ENCODE data around the gene ABI3BP.

The ABI3BP gene

GRCh38 chr3:100765437-100765975, 227.7 kb downstream of the ABI3BP start:
- DNase-seq: no peak

DNA sequence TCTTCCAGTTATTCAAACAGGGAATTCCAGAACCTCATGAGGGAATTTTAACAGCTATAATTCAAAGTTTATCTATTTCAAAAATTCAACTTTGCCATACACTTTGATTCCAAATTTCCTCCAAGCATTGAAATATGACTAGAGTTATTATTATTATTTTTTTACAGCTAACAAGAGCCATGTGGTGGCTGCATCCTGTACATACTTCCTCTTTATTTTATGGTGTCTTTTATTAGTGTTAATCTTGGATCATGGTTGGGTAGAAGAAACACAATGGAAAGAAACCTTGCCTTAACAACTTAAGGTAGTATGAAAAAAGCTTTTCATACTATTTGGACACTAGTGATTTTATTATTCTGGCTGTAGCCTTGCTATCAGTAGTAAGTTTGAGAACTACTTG, 231.3 kb downstream of the ABI3BP start:
- no peak for DNase-seq

DNA sequence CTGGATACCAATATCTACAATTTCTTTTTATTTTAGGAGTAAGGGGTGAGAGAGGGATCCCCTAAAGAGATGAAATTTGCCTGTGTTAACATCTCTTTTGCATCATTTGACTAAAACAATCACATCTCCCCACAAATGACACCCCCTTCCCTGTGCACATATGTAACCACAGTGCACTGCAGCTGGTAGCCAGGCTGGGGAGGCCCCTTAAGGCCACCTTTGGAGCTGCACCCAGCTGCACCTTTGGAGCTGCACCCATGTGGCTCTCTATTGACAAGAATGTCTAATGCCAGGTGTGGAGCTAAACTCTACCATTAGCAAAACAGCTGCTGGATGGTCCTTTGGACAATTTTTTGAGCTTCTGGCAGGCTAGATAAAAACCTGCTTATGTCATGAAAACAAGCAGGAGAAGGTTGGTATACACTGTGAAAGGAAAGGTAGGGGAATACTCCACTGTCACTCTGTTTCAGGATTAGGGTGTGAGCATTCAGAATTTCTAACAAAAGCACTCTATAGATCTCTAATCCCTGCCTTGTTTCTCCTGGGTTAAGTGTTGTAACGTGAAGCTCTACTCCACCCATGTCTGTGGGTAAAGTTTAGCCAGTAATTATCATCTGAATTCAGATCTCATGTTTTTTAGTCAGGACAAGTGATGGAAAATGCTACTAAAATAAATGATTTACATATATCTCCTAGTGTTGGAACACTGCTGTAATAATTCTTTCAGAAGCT, 231.8 kb downstream of the ABI3BP start:
- no peak for DNase-seq

DNA sequence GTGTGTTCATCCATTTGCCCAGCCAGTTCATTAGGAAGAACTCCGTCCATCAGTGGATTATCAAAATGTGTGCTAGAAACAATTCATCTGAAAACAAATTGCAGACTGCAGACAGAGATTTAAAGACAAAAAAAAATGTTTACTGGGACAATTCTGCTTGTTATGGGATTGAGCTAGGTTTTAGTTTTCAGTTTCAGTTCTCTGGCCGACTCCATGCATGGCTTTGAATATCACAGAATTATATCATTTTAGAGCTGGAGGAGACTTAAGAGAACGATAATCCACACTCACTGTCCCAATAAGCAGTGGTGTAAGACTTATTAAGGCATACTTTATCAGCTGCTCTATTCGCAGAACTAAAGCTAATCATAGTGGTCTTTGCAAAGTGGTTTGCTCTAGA, 232.8 kb downstream of the ABI3BP start:
- no peak for DNase-seq

GRCh38 chr3:100759950-100760349, 233.3 kb downstream of the ABI3BP start:
- DNase-seq: no peak

- no peak for DNase-seq
Measured at GRCh38 chr3:100759159-100759558, 234.1 kb downstream of the ABI3BP start.

GRCh38 chr3:100756441-100756840, 236.8 kb downstream of the ABI3BP start:
- no peak for DNase-seq

- DNase-seq: no peak
Measured at GRCh38 chr3:100754563-100755334, 238.5 kb downstream of the ABI3BP start.

DNA sequence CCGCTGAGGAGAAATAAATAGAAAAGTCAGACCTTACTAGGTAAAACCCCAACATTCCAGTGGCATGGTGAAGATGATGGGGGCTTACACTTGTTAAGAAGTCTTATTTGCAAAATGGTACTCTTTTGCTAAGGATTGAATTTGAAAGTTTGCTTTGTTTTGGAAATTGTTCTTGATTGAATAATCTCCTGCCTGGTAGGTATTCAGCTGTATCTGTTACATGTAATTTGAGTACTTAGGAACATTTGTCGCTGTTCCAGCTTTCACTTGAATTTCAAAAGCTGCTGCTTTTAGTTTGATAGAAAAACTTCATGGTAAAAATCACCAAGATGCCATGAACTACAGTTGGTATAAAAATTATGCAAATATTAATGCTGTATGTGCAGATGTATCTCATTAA, 239.4 kb downstream of the ABI3BP start:
- DNase-seq: no peak

GRCh38 chr3:100748967-100749366, 244.3 kb downstream of the ABI3BP start:
- no peak for DNase-seq

DNA sequence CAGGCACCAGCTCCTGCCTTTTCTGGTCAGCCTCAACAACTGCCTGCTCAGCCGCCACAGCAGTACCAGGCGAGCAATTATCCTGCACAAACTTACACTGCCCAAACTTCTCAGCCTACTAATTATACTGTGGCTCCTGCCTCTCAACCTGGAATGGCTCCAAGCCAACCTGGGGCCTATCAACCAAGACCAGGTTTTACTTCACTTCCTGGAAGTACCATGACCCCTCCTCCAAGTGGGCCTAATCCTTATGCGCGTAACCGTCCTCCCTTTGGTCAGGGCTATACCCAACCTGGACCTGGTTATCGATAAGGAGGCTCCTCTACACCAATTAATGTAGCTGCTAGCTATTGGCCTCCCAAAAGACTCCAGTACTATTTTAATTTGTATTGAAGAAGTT, 245.0 kb downstream of the ABI3BP start:
- no peak for DNase-seq

DNA sequence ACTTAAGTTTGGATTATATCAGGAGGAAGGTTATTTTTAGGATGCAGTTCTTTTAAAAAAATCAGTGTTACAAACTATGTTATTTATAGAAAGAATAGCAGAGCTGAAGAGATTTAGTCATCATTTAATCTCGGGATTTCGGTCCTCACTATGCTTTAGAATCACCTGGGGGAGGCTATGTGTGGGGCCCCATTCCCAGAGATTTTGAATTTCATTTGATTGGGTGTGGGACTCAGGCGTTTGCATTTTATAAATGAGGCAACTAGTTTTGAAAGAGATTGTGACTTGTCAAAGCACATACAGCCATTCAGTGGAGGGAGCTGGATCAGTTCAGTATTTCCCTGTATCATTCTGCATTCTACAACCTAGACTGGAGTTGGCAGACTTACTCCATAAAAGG, 247.1 kb downstream of the ABI3BP start:
- no peak for DNase-seq

- DNase-seq: no peak
Measured at GRCh38 chr3:100745617-100746016, 247.6 kb downstream of the ABI3BP start.

GRCh38 chr3:100744671-100745070, 248.6 kb downstream of the ABI3BP start:
- DNase-seq: no peak

DNA sequence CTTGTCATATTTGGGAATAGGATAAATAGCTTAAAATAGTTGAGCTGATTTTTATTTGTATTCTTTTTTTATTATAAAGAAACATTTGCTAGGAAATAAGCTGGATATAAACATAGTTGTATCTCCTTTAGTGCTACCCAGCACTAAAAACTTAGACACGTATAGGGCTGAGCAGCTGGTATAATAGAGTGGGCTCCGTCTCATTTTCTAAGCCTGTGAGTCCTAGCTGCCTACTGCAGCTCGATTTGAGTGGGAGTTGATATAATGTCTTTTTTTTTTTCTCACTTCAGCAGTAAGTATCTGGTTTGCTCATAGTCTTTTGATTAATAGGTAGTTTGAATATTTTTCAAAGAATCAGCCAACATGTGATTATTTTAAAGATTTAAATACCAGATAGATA, 249.7 kb downstream of the ABI3BP start:
- DNase-seq: no peak

- no peak for DNase-seq
Measured at GRCh38 chr3:100740207-100740606, 253.0 kb downstream of the ABI3BP start.

DNA sequence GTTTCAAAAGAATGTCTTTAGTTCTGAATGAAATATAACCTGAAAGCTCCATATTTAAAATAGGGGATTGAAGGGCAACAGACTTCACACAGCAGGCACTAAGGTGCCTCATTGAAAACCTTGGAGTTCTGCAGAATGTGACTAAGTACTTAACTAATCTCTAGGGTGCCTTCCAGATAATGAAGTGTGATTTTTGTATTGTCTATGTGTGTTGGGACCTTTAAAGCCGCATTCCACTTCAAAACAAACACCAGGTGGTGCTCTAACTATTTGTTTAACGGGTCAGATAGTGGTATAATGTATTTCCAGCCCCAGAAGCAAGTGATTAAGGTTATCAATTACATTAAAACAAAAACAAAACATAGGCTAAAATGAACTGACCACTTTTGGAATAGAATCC, 255.9 kb downstream of the ABI3BP start:
- no peak for DNase-seq

DNA sequence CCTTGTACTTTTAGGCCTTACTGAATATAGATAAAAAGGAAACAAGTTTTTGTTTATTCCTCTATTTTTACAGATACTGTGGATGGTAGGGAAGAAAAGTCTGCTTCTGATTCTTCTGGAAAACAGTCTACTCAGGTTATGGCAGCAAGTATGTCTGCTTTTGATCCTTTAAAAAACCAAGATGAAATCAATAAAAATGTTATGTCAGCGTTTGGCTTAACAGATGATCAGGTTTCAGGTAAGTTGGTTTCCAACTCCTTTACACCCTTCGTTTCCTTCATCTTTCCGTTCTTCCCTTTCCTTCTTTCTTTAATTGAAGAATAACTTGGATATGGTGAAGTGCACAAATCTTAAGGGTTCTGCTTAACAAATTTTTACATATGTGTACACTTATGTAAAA, 260.8 kb downstream of the ABI3BP start:
- no peak for DNase-seq

DNA sequence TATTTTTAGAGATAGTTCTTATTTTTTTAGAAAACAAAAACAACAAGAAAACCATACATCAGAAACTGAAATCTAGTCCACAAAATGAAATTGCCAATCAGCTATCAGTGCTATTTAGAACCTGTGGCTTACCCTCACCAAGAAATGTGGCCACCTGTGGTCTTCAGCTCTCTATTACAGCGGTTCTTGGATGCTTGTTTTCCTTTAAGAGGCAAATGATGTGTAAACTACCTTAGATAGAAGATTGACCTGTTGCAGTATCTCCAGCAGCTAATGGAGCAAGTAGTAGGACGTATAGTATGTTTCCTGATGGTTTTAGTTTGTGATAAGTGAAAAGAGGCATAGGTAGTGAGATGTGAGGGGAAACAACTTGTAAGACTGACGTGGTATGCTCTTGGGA, 262.7 kb downstream of the ABI3BP start:
- no peak for DNase-seq

DNA sequence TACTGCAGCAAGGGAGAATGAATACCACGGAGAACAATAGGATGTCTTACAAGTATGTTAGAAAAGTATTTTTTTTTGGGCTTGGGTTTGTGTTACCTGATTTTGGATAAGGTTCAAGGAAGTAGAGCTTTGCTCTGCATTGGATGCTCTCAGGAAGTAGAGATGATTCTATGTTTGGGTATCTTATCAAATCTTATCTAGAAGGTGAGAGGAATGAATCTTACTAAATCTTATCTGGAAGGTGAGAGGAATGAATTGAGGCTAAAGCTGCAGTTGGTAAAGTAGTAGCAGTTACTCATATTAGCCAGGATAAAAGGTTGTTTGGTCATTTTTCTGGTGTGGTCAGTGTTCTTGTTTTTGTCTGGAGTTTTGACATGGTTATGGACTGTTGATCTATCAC, 266.5 kb downstream of the ABI3BP start:
- no peak for DNase-seq

DNA sequence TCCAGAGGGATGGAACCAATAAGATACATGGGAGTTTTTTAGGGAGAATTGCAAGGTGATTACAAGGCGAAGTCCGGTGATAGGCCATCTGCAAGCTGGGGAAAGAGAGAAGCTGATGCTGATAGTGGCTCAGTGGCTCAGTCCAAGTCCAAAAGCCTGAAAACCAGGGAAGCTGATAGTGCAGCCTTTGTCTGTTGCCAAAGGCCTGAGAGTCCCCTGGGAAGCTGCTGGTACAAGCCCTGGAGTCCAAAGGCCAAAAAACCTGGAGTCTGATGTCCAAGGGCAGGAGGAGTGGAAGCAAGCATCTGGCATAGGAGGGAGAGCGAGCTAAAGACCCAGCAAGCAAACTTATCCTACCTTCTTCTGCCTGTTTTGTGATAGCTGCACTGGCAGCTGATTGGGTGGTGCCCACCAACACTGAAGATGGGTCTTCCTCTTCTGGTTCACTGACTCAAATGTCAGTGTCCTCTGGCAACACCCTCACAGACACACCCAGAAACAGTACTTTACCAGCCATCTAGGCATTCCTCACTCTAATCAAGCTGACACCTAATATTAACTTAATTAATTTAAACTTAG, 267.2 kb downstream of the ABI3BP start:
- no peak for DNase-seq

- DNase-seq: no peak
Measured at GRCh38 chr3:100720426-100720825, 272.8 kb downstream of the ABI3BP start.

GRCh38 chr3:100719136-100719535, 274.1 kb downstream of the ABI3BP start:
- DNase-seq: no peak
